Activated naive CD8-positive, alpha-beta T cell treated with anti-CD3 and anti-CD28 coated beads, Interleukin-2, amount 10 ng/mL, durations not matched to agents 7 days and 5 days (primary cell): ENCODE results near the gene SEPTIN10. TPM values are rescaled to one million over a fixed set of nuclear protein-coding genes. Genes with fewer than 3 reads are reported as not detected.
"Not testable (repeated sequence)": the region's sequence is repeated elsewhere in the genome, so short reads cannot be mapped to it uniquely, and the experiment has no call there.

Source experiments
- ATAC-seq: fragments of 150-1000 bp; cut with Tn5 transposase; one replicate; pipeline ENCODE4 v1.10.0; 2021; ENCODE audit warnings: low read depth, moderate library complexity
- POLR2A ChIA-PET: fragments of 350-600 bp; sonication (Branson Sonifier 250); formaldehyde crosslinking; loops from one replicate; lab custom pipeline; 2021; ENCODE audit warnings: antibody characterized with exemption; lab: Charles Lee
- DNase-seq: peaks from one replicate; pipeline ENCODE4 v3.0.0; 2021
- H3K27ac Mint-ChIP-seq: one replicate; pipeline ENCODE4 v1.8.0; 2022; ENCODE audit warnings: mild to moderate bottlenecking, mixed read lengths
- H3K27me3 Mint-ChIP-seq: one replicate; pipeline ENCODE4 v1.8.0; 2022; ENCODE audit warnings: mild to moderate bottlenecking, moderate library complexity, mixed read lengths
- H3K36me3 Mint-ChIP-seq: one replicate; pipeline ENCODE4 v1.8.0; 2021; ENCODE audit warnings: mild to moderate bottlenecking, mixed read lengths
- H3K4me1 Mint-ChIP-seq: one replicate; pipeline ENCODE4 v1.8.0; 2021; ENCODE audit warnings: mixed read lengths
- H3K4me3 Mint-ChIP-seq: one replicate; pipeline ENCODE4 v1.8.0; 2022; ENCODE audit warnings: mild to moderate bottlenecking, moderate library complexity, mixed read lengths
- H3K9me3 Mint-ChIP-seq: one replicate; pipeline ENCODE4 v1.8.0; 2021; ENCODE audit warnings: mixed read lengths
- total RNA-seq, 2 experiments: library from RNA; stranded (reverse); gene quantifications; one replicate each; pipeline ENCODE4 v1.2.3, GENCODE V29; 2021

SEPTIN10 gene
- total RNA-seq, 2 experiments from 2014 or later = 0.31 to 0.61 TPM

DNA sequence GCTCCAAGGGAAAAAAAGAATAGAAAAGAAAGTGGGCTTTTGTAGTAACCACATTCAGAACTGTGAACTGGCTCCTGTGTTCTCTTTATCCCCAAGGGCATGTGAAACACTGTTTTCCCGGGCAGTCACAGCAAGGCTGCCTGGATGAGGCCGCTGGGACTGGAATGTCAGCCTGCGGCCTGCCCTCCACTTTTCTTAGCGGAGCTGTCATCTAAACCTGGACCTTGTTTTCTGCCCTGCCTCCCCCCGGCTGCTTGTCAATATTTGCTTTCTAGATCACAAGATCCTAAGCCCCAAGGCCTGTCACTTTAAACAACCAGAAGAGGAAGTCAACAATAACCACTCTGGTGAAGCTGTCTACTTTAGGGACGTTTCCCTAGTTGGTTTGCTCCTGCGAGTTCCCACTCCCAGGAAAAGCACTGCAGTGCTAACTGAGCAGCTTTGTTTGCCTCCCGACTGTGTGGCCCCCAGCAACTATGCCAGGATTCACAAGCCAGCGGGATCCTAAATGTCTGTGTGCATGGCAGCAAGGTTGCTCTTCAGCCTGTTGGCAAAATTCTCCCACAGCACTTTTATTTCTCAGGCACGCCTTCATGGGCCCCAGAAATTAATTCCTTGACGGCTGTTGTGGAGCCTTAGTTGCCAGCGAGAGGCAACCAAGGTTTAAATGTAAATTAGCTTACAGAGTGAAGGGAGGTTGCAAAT, 31.0 kb upstream of the SEPTIN10 start:
- peaks cover 2% of the 10 kb centered on the region for H3K27me3 Mint-ChIP-seq
- H3K9me3 Mint-ChIP-seq = no peaks in the 10 kb centered on the region
- ATAC-seq (no peak), DNase-seq (no peak)
- no peak overlapping the region for H3K4me3 Mint-ChIP-seq
- H3K27ac Mint-ChIP-seq = no peak overlapping the region
- H3K4me1 Mint-ChIP-seq = no peaks in the 10 kb centered on the region
- no peaks in the 10 kb centered on the region for H3K36me3 Mint-ChIP-seq
- POLR2A ChIA-PET = no interaction called here

- H3K9me3 Mint-ChIP-seq, H3K4me3 Mint-ChIP-seq, H3K4me1 Mint-ChIP-seq, POLR2A ChIA-PET, DNase-seq, H3K36me3 Mint-ChIP-seq, H3K27ac Mint-ChIP-seq, ATAC-seq, H3K27me3 Mint-ChIP-seq: not testable (repeated sequence)
These were observed 26.2 kb upstream of the SEPTIN10 start for GRCh38 chr2:109640000-109640399.

GRCh38 chr2:109638795-109639194, 25.0 kb upstream of the SEPTIN10 start:
- Mint-ChIP-seq H3K4me3 (no peak overlapping the region), H3K36me3 (no peaks in the 10 kb centered on the region), H3K4me1 (peaks cover 4% of the 10 kb centered on the region), H3K27ac (no peak overlapping the region), H3K27me3 (no peaks in the 10 kb centered on the region), H3K9me3 (no peaks in the 10 kb centered on the region)
- ATAC-seq (no peak), DNase-seq (no peak)
- POLR2A ChIA-PET = no interaction called here

DNA sequence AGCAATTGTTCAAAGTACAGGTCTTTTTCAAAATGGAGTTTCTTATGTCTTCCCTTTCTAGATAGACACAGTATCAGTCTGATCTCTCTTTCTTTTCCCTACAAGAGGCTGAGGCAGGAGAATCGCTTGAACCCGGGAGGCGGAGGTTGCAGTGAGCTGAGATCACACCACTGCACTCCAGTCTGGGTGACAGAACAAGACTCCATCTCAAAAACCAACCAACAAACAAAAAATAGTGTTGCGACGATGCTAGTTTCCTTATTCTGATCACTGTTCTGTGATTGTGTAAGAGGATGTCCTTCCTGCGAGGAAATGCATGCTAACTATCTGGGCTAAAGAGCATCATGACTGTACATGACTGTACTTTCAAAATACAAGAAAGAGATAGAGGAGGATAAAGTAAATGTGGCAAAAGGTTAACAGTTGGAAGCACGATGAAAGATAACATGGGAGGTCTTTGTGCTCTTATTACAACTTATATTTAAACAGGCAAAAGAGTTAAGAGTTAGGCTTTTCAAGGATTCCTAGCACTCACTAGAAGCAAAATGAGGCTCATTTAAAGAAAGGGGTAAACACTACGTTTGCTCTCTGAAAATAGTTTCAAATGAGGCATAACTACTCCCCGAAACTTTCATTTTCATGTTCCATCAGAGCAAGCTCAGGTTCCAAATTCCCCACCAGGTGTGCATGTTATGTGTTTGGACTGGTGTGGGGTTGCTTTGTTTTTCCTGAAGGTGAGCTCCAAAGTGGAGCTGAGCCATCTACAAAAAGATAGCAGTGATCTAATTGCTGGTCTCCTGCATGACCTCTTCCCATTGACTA, 24.2 kb upstream of the SEPTIN10 start:
- no peaks in the 10 kb centered on the region for H3K36me3 Mint-ChIP-seq
- ATAC-seq = no peak
- POLR2A ChIA-PET = no interaction called here
- H3K27ac Mint-ChIP-seq = no peak overlapping the region
- no peak for DNase-seq
- no peaks in the 10 kb centered on the region for H3K27me3 Mint-ChIP-seq
- no peaks in the 10 kb centered on the region for H3K9me3 Mint-ChIP-seq
- H3K4me1 Mint-ChIP-seq = peaks cover 8% of the 10 kb centered on the region
- no peak overlapping the region for H3K4me3 Mint-ChIP-seq

DNA sequence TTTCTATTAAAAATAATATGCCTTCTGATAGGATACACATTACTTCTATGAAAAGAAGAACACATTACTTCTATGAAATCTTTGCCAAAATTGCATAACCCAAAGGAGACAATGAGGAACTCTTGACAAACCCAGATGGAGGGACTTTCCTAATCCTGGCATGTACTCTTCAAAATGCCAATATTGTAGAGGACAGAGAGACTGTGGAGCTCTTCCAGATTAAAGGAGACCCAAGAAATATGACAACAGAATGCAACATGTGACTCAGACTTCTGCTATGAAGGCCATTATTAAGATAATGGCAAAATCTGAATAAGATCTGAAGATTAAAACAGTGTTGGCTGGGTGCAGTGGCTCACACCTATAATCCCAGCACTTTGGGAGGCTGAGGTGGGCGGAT, 22.6 kb upstream of the SEPTIN10 start:
- ATAC-seq (no peak), DNase-seq (no peak)
- Mint-ChIP-seq H3K9me3 (no peaks in the 10 kb centered on the region), H3K27me3 (no peaks in the 10 kb centered on the region), H3K27ac (no peak overlapping the region), H3K4me1 (peaks cover 8% of the 10 kb centered on the region), H3K4me3 (no peak overlapping the region), H3K36me3 (no peaks in the 10 kb centered on the region)
- POLR2A ChIA-PET = no interaction called here

GRCh38 chr2:109635426-109636304, 21.9 kb upstream of the SEPTIN10 start:
- POLR2A ChIA-PET = no interaction called here
- no peaks in the 10 kb centered on the region for H3K36me3 Mint-ChIP-seq
- ATAC-seq (no peak), DNase-seq (no peak)
- H3K27ac Mint-ChIP-seq = no peak overlapping the region
- no peaks in the 10 kb centered on the region for H3K27me3 Mint-ChIP-seq
- peaks cover 8% of the 10 kb centered on the region for H3K4me1 Mint-ChIP-seq
- H3K9me3 Mint-ChIP-seq = no peaks in the 10 kb centered on the region
- no peak overlapping the region for H3K4me3 Mint-ChIP-seq

- no peak for ATAC-seq
- Mint-ChIP-seq H3K4me1 (peaks cover 8% of the 10 kb centered on the region), H3K36me3 (no peaks in the 10 kb centered on the region), H3K9me3 (no peaks in the 10 kb centered on the region), H3K4me3 (no peak overlapping the region), H3K27ac (no peak overlapping the region), H3K27me3 (no peaks in the 10 kb centered on the region)
- DNase-seq = no peak
- POLR2A ChIA-PET = no interaction called here
These were observed 19.7 kb upstream of the SEPTIN10 start for GRCh38 chr2:109633284-109633961.

DNA sequence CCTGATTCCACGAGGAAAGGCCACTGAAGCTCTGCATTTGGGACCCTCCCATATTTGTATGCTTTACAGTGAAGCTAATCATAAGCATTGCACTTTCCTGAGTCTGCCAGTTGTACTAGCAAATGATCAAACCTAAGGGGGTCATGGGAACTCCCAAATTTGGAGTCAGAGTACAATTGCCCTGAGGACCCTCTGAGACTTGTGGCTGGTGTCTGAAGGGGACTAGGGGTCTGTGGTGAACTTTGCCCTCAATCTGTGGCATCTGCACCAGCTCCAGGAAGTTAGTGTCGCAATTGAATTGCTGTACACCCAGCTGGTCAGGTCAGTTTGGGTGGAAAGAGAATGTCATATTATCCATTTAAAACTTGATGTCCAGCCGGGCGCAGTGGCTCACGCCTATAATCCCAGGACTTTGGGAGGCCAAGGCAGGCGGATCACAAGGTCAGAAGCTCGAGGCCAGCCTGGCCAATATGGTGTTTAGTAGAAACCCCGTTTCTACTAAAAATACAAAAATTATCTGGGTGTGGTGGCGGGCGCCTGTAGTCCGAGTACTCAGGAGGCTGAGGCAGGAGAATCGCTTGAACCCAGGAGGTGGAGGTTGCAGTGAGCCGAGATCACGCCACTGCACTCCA, 18.5 kb upstream of the SEPTIN10 start:
- H3K4me3 Mint-ChIP-seq = no peak overlapping the region
- DNase-seq (no peak), ATAC-seq (no peak)
- peaks cover 3% of the 10 kb centered on the region for H3K4me1 Mint-ChIP-seq
- H3K27ac Mint-ChIP-seq = no peak overlapping the region
- H3K27me3 Mint-ChIP-seq = no peaks in the 10 kb centered on the region
- H3K9me3 Mint-ChIP-seq = no peaks in the 10 kb centered on the region
- POLR2A ChIA-PET = no interaction called here
- no peaks in the 10 kb centered on the region for H3K36me3 Mint-ChIP-seq

- Mint-ChIP-seq H3K36me3 (no peaks in the 10 kb centered on the region), H3K4me1 (peaks cover 3% of the 10 kb centered on the region), H3K4me3 (no peak overlapping the region), H3K9me3 (no peaks in the 10 kb centered on the region), H3K27me3 (no peaks in the 10 kb centered on the region), H3K27ac (no peak overlapping the region)
- POLR2A ChIA-PET = no interaction called here
- no peak for DNase-seq
- ATAC-seq = no peak
These were observed 18.0 kb upstream of the SEPTIN10 start for GRCh38 chr2:109631741-109632140.

- H3K27ac Mint-ChIP-seq = no peak overlapping the region
- POLR2A ChIA-PET = no interaction called here
- H3K4me1 Mint-ChIP-seq = peaks cover 3% of the 10 kb centered on the region
- no peak overlapping the region for H3K4me3 Mint-ChIP-seq
- H3K9me3 Mint-ChIP-seq = no peaks in the 10 kb centered on the region
- H3K27me3 Mint-ChIP-seq = no peaks in the 10 kb centered on the region
- no peak for ATAC-seq
- H3K36me3 Mint-ChIP-seq = no peaks in the 10 kb centered on the region
- DNase-seq = no peak
These were observed 17.0 kb upstream of the SEPTIN10 start for GRCh38 chr2:109630441-109631430.

GRCh38 chr2:109629867-109630266, 16.1 kb upstream of the SEPTIN10 start:
- H3K36me3 Mint-ChIP-seq = no peaks in the 10 kb centered on the region
- H3K27ac Mint-ChIP-seq = no peak overlapping the region
- H3K9me3 Mint-ChIP-seq = no peaks in the 10 kb centered on the region
- H3K4me1 Mint-ChIP-seq = peaks cover 3% of the 10 kb centered on the region
- DNase-seq (no peak), ATAC-seq (no peak)
- POLR2A ChIA-PET = no interaction called here
- no peaks in the 10 kb centered on the region for H3K27me3 Mint-ChIP-seq
- H3K4me3 Mint-ChIP-seq = no peak overlapping the region

GRCh38 chr2:109628321-109628720, 14.6 kb upstream of the SEPTIN10 start:
- DNase-seq, H3K36me3 Mint-ChIP-seq, POLR2A ChIA-PET, H3K9me3 Mint-ChIP-seq, H3K27me3 Mint-ChIP-seq, ATAC-seq, H3K27ac Mint-ChIP-seq, H3K4me3 Mint-ChIP-seq, H3K4me1 Mint-ChIP-seq: not testable (repeated sequence)
